Neural cell (in vitro differentiated cells): ENCODE results near the gene GNPDA2. TPM values are rescaled to one million over a fixed set of nuclear protein-coding genes. Genes with fewer than 3 reads are reported as not detected.
"Not testable (repeated sequence)": the region's sequence is repeated elsewhere in the genome, so short reads cannot be mapped to it uniquely, and the experiment has no call there.

Experiments used
- H2AFZ ChIP-seq: fragments of 200-600, 300-800 bp; sonication (generic), shearing (Covaris generic); 2 replicates; pipeline ENCODE4 v1.6.0; 2014; ENCODE audit warnings: low read depth, mild to moderate bottlenecking, antibody characterized with exemption, low read length, moderate library complexity
- H3F3A ChIP-seq: fragments of 200-600 bp; shearing (Covaris generic); 2 replicates; pipeline ENCODE4 v1.6.1; 2016; ENCODE audit warnings: mild to moderate bottlenecking, moderate library complexity, mixed read lengths, antibody characterized with exemption, low read length; ENCODE audit not compliant: insufficient read depth, poor library complexity, severe bottlenecking
- H3K27ac ChIP-seq: fragments of 200-600, 300-800 bp; sonication (generic), shearing (Covaris generic); 2 replicates; pipeline ENCODE4 v1.5.1; 2014; ENCODE audit warnings: mild to moderate bottlenecking, low read length, moderate library complexity
- H3K27me3 ChIP-seq: fragments of 300-800, 200-600 bp; sonication (generic), shearing (Covaris generic); 2 replicates; pipeline ENCODE4 v1.6.0; 2014; ENCODE audit warnings: mild to moderate bottlenecking, low read depth, low read length, moderate library complexity; ENCODE audit not compliant: insufficient read depth
- H3K36me3 ChIP-seq: fragments of 300-800, 200-600 bp; sonication (generic), shearing (Covaris generic); 2 replicates; pipeline ENCODE4 v1.5.1; 2014; ENCODE audit warnings: mild to moderate bottlenecking, antibody characterized with exemption, low read length, moderate library complexity; ENCODE audit not compliant: insufficient read depth
- H3K4me2 ChIP-seq: fragments of 300-800, 200-600 bp; sonication (generic), shearing (Covaris generic); 2 replicates; pipeline ENCODE4 v1.6.0; 2014; ENCODE audit warnings: mild to moderate bottlenecking, low read length
- H3K4me3 ChIP-seq: fragments of 300-800, 200-600 bp; sonication (generic), shearing (Covaris generic); 2 replicates; pipeline ENCODE4 v1.5.1; 2014; ENCODE audit warnings: mild to moderate bottlenecking, low read length, moderate library complexity
- H3K79me2 ChIP-seq: fragments of 200-600 bp; shearing (Covaris generic); replicated peaks from 2 replicates; pipeline ENCODE4 v1.6.0; 2014; ENCODE audit warnings: mild to moderate bottlenecking, low read length, moderate library complexity; ENCODE audit not compliant: insufficient read depth
- H3K9ac ChIP-seq: fragments of 300-800, 200-600 bp; sonication (generic), shearing (Covaris generic); 2 replicates; pipeline ENCODE4 v1.6.1; 2016; ENCODE audit warnings: mild to moderate bottlenecking, low read length, mixed read lengths
- H3K9me2 ChIP-seq: fragments of 200-600 bp; shearing (Covaris generic); 2 replicates; pipeline ENCODE4 v1.6.1; 2016; ENCODE audit warnings: mild to moderate bottlenecking, low read length, mixed read lengths; ENCODE audit not compliant: insufficient read depth
- H3K9me3 ChIP-seq: fragments of 200-600, 300-800 bp; sonication (generic), shearing (Covaris generic); 2 replicates; pipeline ENCODE4 v1.6.1; 2016; ENCODE audit warnings: mild to moderate bottlenecking, mixed run types, low read length, moderate library complexity, mixed read lengths
- H4K20me1 ChIP-seq: fragments of 200-600 bp; shearing (Covaris generic); 2 replicates; pipeline ENCODE4 v1.6.1; 2016; ENCODE audit warnings: mild to moderate bottlenecking, mixed run types; ENCODE audit not compliant: insufficient read depth
- CTCF ChIP-seq: fragments of 450-650 bp; IDR thresholded peaks from 2 replicates; pipeline ENCODE4 v1.5.1; 2014; ENCODE audit warnings: antibody characterized with exemption, mild to moderate bottlenecking, moderate library complexity; ENCODE audit not compliant: poor library complexity, severe bottlenecking
- EP300 ChIP-seq: fragments of 450-650 bp; conservative IDR thresholded peaks from 2 replicates; pipeline ENCODE4 v1.6.1; 2014; ENCODE audit warnings: antibody characterized with exemption, mild to moderate bottlenecking, moderate library complexity; ENCODE audit not compliant: poor library complexity, severe bottlenecking
- EZH2 ChIP-seq: fragments of 200-600, 300-800 bp; shearing (Covaris generic), sonication (generic); IDR thresholded peaks from 2 replicates; pipeline ENCODE4 v1.6.1; 2014; ENCODE audit warnings: antibody characterized with exemption, low read length, borderline replicate concordance, mild to moderate bottlenecking; ENCODE audit not compliant: insufficient read depth, poor library complexity, severe bottlenecking
- MXI1 ChIP-seq: fragments of 450-650 bp; conservative IDR thresholded peaks from 2 replicates; pipeline ENCODE4 v1.6.1; 2014; ENCODE audit warnings: antibody characterized with exemption, mild to moderate bottlenecking; ENCODE audit not compliant: poor library complexity, severe bottlenecking
- POLR2AphosphoS5 ChIP-seq: IDR thresholded peaks from 2 replicates; pipeline ENCODE4 v1.6.1; 2012
- RAD21 ChIP-seq: fragments of 450-650 bp; conservative IDR thresholded peaks from 2 replicates; pipeline ENCODE4 v1.6.1; 2014; ENCODE audit warnings: antibody characterized with exemption, mild to moderate bottlenecking, moderate library complexity
- REST ChIP-seq: IDR thresholded peaks from 2 replicates; pipeline ENCODE4 v1.6.1; 2012; ENCODE audit warnings: borderline replicate concordance
- SMC3 ChIP-seq: fragments of 450-650 bp; conservative IDR thresholded peaks from 2 replicates; pipeline ENCODE4 v1.6.1; 2014; ENCODE audit warnings: antibody characterized with exemption, mild to moderate bottlenecking, moderate library complexity; ENCODE audit not compliant: poor library complexity
- TAF1 ChIP-seq: IDR thresholded peaks from 2 replicates; pipeline ENCODE4 v1.6.1; 2012; ENCODE audit warnings: low read depth
- polyA plus RNA-seq: library from polyadenylated mRNA; depleted of rRNA; stranded (reverse); fragments of >200 nt; gene quantifications from 2 replicates; pipeline ENCODE4 v1.2.3, GENCODE V29; 2014

GNPDA2 gene
- polyA plus RNA-seq, 1 donor from 2014 or later = 40.7 TPM

DNA sequence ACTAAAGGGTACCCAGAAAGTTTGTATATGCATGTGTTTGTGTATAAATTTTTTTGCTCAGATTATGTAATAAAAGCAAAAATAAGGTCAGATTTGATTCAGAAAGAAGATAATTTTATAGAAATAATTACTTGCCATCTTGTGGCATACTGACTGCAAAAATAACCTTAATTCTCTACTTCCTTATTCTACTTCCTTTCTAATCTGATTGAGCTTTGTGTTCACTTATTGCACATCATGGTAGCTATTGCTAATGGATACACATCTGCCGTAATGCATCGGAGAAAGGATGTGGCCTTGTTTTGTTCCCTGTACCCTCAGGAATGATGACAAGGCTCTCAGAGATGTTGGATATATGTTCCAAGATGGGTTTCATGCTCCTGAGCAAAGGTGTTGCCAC is 10.5 kb upstream of the GNPDA2 start:
- TF ChIP-seq MXI1 (no peak), TAF1 (no peak), EP300 (no peak), EZH2 (no peak), RAD21 (no peak), SMC3 (no peak)
- no peaks in the 10 kb centered on the region for H3K36me3 ChIP-seq
- no peak overlapping the region for H3K4me3 ChIP-seq
- no peak overlapping the region for H3K4me2 ChIP-seq
- no peak overlapping the region for H3K9ac ChIP-seq
- no peaks in the 10 kb centered on the region for H4K20me1 ChIP-seq
- no peak overlapping the region for H2AFZ ChIP-seq
- no peaks in the 10 kb centered on the region for H3F3A ChIP-seq
- H3K79me2 ChIP-seq = no peaks in the 10 kb centered on the region
- no peaks in the 10 kb centered on the region for H3K9me3 ChIP-seq
- no peak overlapping the region for H3K27ac ChIP-seq
- H3K9me2 ChIP-seq = no peaks in the 10 kb centered on the region
- no peaks in the 10 kb centered on the region for H3K27me3 ChIP-seq

- not testable (repeated sequence) for H3K27me3 ChIP-seq, H3K27ac ChIP-seq, H3K9me3 ChIP-seq, H3F3A ChIP-seq, H3K36me3 ChIP-seq, H3K4me2 ChIP-seq, H3K9ac ChIP-seq, H3K9me2 ChIP-seq, H3K4me3 ChIP-seq, H2AFZ ChIP-seq, H4K20me1 ChIP-seq
- peaks cover 24% of the 10 kb centered on the region for H3K79me2 ChIP-seq
Measured at GRCh38 chr4:44728694-44729093, 2.3 kb upstream of the GNPDA2 start.

DNA sequence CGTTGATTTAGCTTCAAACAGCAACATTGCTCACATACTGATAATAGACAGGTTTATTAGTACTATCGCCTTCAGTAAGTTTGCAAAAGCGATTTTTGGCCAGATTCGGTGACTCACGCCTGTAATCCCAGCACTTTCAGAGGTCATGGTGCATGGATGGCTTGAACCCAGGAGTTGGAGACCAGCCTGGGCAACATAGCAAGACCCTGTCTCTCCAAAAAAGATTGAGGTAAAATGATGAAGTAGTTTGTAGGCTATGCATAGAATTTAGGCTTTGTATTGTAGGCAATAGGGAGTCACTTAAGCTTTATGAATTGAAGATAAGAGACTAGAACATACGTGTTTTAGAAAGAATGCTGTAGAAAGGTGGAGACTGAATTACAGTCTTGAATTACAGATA is 1.1 kb upstream of the GNPDA2 start:
- Histone ChIP-seq H3F3A (no peaks in the 10 kb centered on the region), H3K9me3 (no peaks in the 10 kb centered on the region), H3K9me2 (no peaks in the 10 kb centered on the region), H3K9ac (no peak overlapping the region), H3K4me2 (peak overlapping the region; percentile 75), H4K20me1 (no peaks in the 10 kb centered on the region), H3K79me2 (peaks cover 31% of the 10 kb centered on the region), H3K27ac (no peak overlapping the region), H3K36me3 (no peaks in the 10 kb centered on the region), H3K27me3 (no peaks in the 10 kb centered on the region), H3K4me3 (peak overlapping the region; percentile 85), H2AFZ (no peak overlapping the region)
- TF ChIP-seq REST (no peak), CTCF (no peak), SMC3 (no peak), TAF1 (no peak), MXI1 (no peak), POLR2AphosphoS5 (no peak)
